Naive B cell (primary cell): ENCODE data around the gene QSER1. TPM values are rescaled to one million over a fixed set of nuclear protein-coding genes. Genes with fewer than 3 reads are reported as not detected.
"Not testable (repeated sequence)": the region's sequence is repeated elsewhere in the genome, so short reads cannot be mapped to it uniquely, and the experiment has no call there.

Source experiments
- ATAC-seq, 2 donors: fragments of 150-1000 bp; cut with Tn5 transposase; 2 replicates each; pipeline ENCODE4 v1.10.0; 2021; ENCODE audit warnings: low read depth in 2 of 2, mild to moderate bottlenecking in 2 of 2, moderate library complexity in 2 of 2
- DNase-seq: peaks from one replicate; pipeline ENCODE4 v3.0.0; 2022
- H3K27ac Mint-ChIP-seq, 6 donors: one replicate each; pipeline ENCODE4 v1.8.0; 2020 to 2022; ENCODE audit warnings: mild to moderate bottlenecking in 6 of 6, mixed read lengths in 6 of 6, moderate library complexity in 5 of 6, inconsistent platforms in 2 of 6
- H3K27me3 Mint-ChIP-seq, 3 donors: one replicate each; pipeline ENCODE4 v1.8.0; 2021 to 2022; ENCODE audit warnings: mixed read lengths in 3 of 3, mild to moderate bottlenecking in 1 of 3
- H3K36me3 Mint-ChIP-seq, 2 donors: one replicate each; pipeline ENCODE4 v1.8.0; 2020 to 2022; ENCODE audit warnings: mixed read lengths in 2 of 2, inconsistent platforms in 1 of 2, mild to moderate bottlenecking in 1 of 2
- H3K4me1 Mint-ChIP-seq, 3 donors: one replicate each; pipeline ENCODE4 v1.8.0; 2020 to 2022; ENCODE audit warnings: mixed read lengths in 3 of 3, inconsistent platforms in 1 of 3, mild to moderate bottlenecking in 1 of 3, moderate library complexity in 1 of 3
- H3K4me3 Mint-ChIP-seq, 8 donors: one replicate each; pipeline ENCODE4 v1.8.0; 2020 to 2022; ENCODE audit warnings: mild to moderate bottlenecking in 8 of 8, mixed read lengths in 8 of 8, moderate library complexity in 8 of 8, inconsistent platforms in 2 of 8
- H3K9me3 Mint-ChIP-seq, 7 donors: one replicate each; pipeline ENCODE4 v1.8.0; 2020 to 2022; ENCODE audit warnings: mixed read lengths in 7 of 7, mild to moderate bottlenecking in 5 of 7, inconsistent platforms in 2 of 7, moderate library complexity in 1 of 7
- polyA plus RNA-seq, 6 donors: library from polyadenylated mRNA; unstranded; fragments of 300-500 nt; fragmentation: Illumina TruSeq; gene quantifications; one replicate each; pipeline ENCODE4 v1.2.3, GENCODE V29; 2021; ENCODE audit warnings: low read depth in 6 of 6

The QSER1 gene
- polyA plus RNA-seq, 6 donors from 2014 or later: 1.0 to 2.0 (median 1.8) TPM; not detected in 1

DNA sequence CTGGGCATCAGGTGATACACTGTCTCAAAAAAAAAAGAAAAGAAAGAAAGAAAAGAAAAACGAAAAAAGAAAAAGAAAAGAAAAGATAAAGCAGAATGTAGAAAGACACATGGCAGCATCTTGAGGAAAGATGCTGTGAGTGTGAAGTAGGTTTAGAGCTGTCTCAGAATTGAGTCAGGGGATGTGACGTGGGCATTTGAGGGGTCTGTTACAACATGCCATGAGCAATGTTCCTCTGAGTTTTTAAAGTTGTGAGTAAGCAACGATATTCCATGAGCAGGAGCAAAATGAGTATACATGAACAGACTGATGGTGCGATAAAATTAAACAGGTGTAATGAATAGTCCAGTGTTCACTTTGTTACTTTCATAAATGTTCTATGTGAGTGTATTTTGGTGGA lies 11.3 kb upstream of the QSER1 start:
- H3K4me3 Mint-ChIP-seq: peak overlapping the region in 1 of 8 donors; percentile 24
- peaks cover 0 to 5% (median 4%) of the 10 kb centered on the region in 3 donors for H3K27me3 Mint-ChIP-seq
- H3K4me1 Mint-ChIP-seq: no peaks in the 10 kb centered on the region
- H3K27ac Mint-ChIP-seq: peak overlapping the region in 2 of 6 donors; percentile 35 to 43
- ATAC-seq (no peak), DNase-seq (no peak)
- H3K36me3 Mint-ChIP-seq: no peaks in the 10 kb centered on the region
- H3K9me3 Mint-ChIP-seq: no peaks in the 10 kb centered on the region

- DNase-seq: no peak
- Mint-ChIP-seq H3K27ac (no peak overlapping the region), H3K36me3 (no peaks in the 10 kb centered on the region), H3K27me3 (peaks cover 0 to 4% (median 0%) of the 10 kb centered on the region in 3 donors), H3K4me1 (no peaks in the 10 kb centered on the region), H3K9me3 (no peaks in the 10 kb centered on the region), H3K4me3 (no peak overlapping the region)
- ATAC-seq: no peak
These were observed 9.2 kb upstream of the QSER1 start for GRCh38 chr11:32883421-32883820.

GRCh38 chr11:32884023-32884422 lies 8.6 kb upstream of the QSER1 start:
- Mint-ChIP-seq H3K27ac (no peak overlapping the region), H3K4me3 (no peak overlapping the region), H3K27me3 (peaks cover 0 to 4% (median 0%) of the 10 kb centered on the region in 3 donors), H3K36me3 (no peaks in the 10 kb centered on the region), H3K4me1 (no peaks in the 10 kb centered on the region), H3K9me3 (no peaks in the 10 kb centered on the region)
- no peak for ATAC-seq
- no peak for DNase-seq

GRCh38 chr11:32884770-32885384 lies 7.7 kb upstream of the QSER1 start:
- Mint-ChIP-seq H3K36me3 (no peaks in the 10 kb centered on the region), H3K27ac (no peak overlapping the region), H3K4me3 (no peak overlapping the region), H3K4me1 (no peaks in the 10 kb centered on the region), H3K9me3 (no peaks in the 10 kb centered on the region), H3K27me3 (peaks cover 0 to 4% (median 0%) of the 10 kb centered on the region in 3 donors)
- no peak for DNase-seq
- ATAC-seq: peak; percentile 33 to 53

- peaks cover 0 to 4% (median 0%) of the 10 kb centered on the region in 3 donors for H3K27me3 Mint-ChIP-seq
- H3K27ac Mint-ChIP-seq: no peak overlapping the region
- no peaks in the 10 kb centered on the region for H3K9me3 Mint-ChIP-seq
- H3K36me3 Mint-ChIP-seq: no peaks in the 10 kb centered on the region
- DNase-seq (no peak), ATAC-seq (no peak)
- H3K4me3 Mint-ChIP-seq: no peak overlapping the region
- no peaks in the 10 kb centered on the region for H3K4me1 Mint-ChIP-seq
These were observed 7.1 kb upstream of the QSER1 start for GRCh38 chr11:32885556-32885955.

DNA sequence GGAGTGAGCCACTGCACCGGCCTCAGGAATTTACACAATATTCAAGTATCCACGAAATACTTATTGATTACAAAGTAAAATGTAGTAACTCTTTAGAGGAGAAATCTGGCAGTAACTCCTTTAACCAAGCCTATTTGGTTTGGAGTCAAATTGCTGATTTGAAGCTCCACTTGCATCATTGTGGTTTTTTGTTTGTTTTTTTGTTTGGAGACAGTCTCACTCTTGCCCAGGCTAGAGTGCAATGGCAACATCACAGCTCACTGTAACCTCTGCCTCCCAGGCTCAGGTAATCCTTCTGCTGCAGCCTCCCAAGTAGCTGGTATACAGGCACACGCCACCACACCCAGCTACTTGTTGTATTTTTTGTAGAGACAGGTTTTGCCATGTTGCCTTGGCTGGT lies 6.4 kb upstream of the QSER1 start:
- no peak overlapping the region for H3K27ac Mint-ChIP-seq
- no peak overlapping the region for H3K4me3 Mint-ChIP-seq
- no peaks in the 10 kb centered on the region for H3K36me3 Mint-ChIP-seq
- no peaks in the 10 kb centered on the region for H3K27me3 Mint-ChIP-seq
- ATAC-seq: no peak
- peaks cover 0 to under 1% (median under 1%) of the 10 kb centered on the region in 3 donors for H3K4me1 Mint-ChIP-seq
- H3K9me3 Mint-ChIP-seq: no peaks in the 10 kb centered on the region
- no peak for DNase-seq

GRCh38 chr11:32887707-32888383 lies 4.8 kb upstream of the QSER1 start:
- H3K27ac Mint-ChIP-seq: not testable (repeated sequence)

GRCh38 chr11:32888384-32888710 lies 4.3 kb upstream of the QSER1 start:
- not testable (repeated sequence) for ATAC-seq, H3K36me3 Mint-ChIP-seq, H3K4me3 Mint-ChIP-seq, H3K27me3 Mint-ChIP-seq, DNase-seq, H3K9me3 Mint-ChIP-seq
- H3K4me1 Mint-ChIP-seq: peaks cover 9 to 11% (median 9%) of the 10 kb centered on the region in 3 donors
- peak overlapping the region in 1 of 6 donors; percentile 38 for H3K27ac Mint-ChIP-seq

More at GRCh38 chr11:32887707-32888383, 4.8 kb upstream of the QSER1 start:
- not testable (repeated sequence) for H3K27me3 Mint-ChIP-seq, H3K36me3 Mint-ChIP-seq, H3K4me3 Mint-ChIP-seq, H3K9me3 Mint-ChIP-seq, ATAC-seq, DNase-seq
- peaks cover 9 to 10% (median 9%) of the 10 kb centered on the region in 3 donors for H3K4me1 Mint-ChIP-seq

DNA sequence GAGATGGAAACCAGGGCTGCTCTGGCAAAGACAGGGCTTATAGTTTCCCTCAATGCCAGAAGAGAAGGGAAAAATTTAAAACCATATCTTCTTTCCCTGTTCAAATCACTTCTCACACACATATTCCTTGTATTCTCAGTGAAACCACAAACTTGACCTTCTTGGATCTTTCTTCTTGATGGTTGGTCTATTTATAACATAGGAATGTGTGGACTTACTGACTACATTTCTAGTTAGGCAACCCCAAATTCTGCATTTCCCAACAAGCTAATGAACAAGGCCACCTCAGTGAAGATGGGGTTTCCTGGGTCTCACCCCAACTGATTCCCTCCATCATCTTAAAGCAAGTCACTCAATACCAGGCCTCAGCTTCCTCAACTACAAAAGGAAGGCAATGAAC lies 3.8 kb upstream of the QSER1 start:
- ATAC-seq: no peak
- Mint-ChIP-seq H3K4me1 (peaks cover 9 to 16% (median 11%) of the 10 kb centered on the region in 3 donors), H3K4me3 (no peak overlapping the region), H3K9me3 (no peaks in the 10 kb centered on the region), H3K27me3 (no peaks in the 10 kb centered on the region), H3K27ac (no peak overlapping the region), H3K36me3 (no peaks in the 10 kb centered on the region)
- no peak for DNase-seq

DNA sequence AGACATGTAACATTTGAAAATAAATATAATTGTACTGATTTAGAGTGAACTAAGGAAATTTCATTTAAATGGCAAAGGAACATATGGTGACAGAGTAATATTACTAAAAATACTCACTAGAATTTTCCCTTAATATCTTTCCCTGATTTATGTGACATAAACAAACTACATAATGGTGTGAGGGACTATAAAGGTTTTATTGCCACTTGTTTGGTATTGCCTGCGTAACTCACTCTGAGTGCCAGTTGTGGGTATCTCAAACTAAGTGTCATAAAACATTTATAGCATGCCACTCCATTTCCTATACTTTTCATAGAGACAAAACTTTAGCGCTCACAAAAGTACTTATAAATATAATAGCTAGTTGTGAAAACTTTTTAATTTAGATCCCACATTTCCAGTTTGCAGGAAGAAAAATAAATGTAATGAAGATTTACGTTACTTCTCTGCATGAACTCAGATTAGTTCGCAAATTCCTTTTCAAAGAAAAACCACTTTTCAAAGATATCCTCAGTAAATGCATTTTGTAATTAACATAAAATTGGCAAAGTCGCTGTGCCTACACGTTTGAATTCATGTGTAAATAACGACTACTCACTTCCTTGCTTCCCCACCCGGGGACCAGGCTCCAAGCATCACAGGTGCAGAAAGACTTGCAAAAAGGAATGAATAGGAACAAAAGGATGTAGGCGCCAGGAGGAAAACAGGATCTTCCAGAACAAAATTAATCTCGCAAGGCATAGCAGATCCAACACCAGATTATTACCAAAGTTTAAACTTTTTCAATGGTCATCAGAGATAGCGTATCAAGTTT lies 1.6 kb upstream of the QSER1 start:
- Mint-ChIP-seq H3K36me3 (no peaks in the 10 kb centered on the region), H3K4me1 (peaks cover 16 to 22% (median 22%) of the 10 kb centered on the region in 3 donors), H3K27ac (peak overlapping the region in 5 of 6 donors; percentile 34 to 90 (median 79)), H3K9me3 (no peaks in the 10 kb centered on the region), H3K27me3 (no peaks in the 10 kb centered on the region), H3K4me3 (peak overlapping the region in 7 of 8 donors; percentile 60 to 97 (median 91))
- ATAC-seq: no peak
- no peak for DNase-seq

- DNase-seq (no peak), ATAC-seq (no peak)
- Mint-ChIP-seq H3K9me3 (no peaks in the 10 kb centered on the region), H3K4me3 (peak overlapping the region; percentile 87 to 97 (median 93)), H3K27me3 (no peaks in the 10 kb centered on the region), H3K36me3 (no peaks in the 10 kb centered on the region), H3K4me1 (peaks cover 16 to 22% (median 22%) of the 10 kb centered on the region in 3 donors), H3K27ac (peak overlapping the region; percentile 79 to 97 (median 86))
These were observed 805 bp upstream of the QSER1 start for GRCh38 chr11:32891657-32892354.

GRCh38 chr11:32893093-32893342 lies 407 bp downstream of the QSER1 start:
- peak overlapping the region in 2 of 6 donors; percentile 89 to 90 for H3K27ac Mint-ChIP-seq
- peak overlapping the region; percentile 91 to 98 (median 95) for H3K4me3 Mint-ChIP-seq
- no peak for ATAC-seq
- no peak for DNase-seq
- H3K4me1 Mint-ChIP-seq: peaks cover 22 to 30% (median 23%) of the 10 kb centered on the region in 3 donors
- H3K36me3 Mint-ChIP-seq: no peaks in the 10 kb centered on the region
- no peaks in the 10 kb centered on the region for H3K27me3 Mint-ChIP-seq
- no peaks in the 10 kb centered on the region for H3K9me3 Mint-ChIP-seq

DNA sequence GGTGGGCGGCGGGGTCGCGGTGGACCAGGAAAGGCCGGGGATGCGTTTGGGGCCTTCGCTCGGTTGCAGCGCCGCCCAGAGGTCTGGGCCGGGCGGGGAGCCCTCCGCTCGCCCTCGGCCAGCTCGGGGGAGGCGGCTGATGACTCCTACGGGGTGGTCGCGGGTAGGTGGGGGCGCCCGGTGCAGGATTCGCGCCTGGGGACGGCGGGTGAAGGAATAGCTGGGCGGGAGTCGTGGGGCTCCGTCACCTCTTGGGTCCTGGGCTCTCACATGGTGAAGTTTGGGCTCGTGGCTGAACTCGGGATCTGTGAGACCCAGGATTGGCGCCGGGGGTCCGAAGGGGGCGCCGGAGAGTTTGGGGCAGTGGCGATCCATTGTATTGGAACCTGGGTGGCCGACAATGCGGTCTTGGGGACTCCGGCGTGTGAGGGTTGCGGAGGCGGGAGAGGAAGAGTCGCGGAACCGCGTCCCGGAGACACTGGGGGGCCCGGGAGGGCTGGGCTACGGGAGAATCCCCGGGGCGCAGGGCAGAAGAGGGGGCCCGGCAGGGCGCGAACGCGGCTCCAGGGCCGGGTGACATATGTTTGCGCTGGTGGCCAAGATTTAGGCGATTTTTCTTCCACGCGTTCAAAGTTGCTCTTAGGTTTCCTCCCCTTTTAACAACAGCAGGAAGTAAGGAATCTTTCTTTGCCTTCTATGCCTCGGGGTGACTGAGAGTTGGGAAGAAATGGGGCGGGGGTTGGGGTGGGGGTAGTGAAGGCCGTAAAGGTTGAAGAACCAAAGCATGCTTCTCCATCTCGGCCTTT lies 935 bp downstream of the QSER1 start:
- DNase-seq: peak; percentile 69
- no peaks in the 10 kb centered on the region for H3K9me3 Mint-ChIP-seq
- no peaks in the 10 kb centered on the region for H3K36me3 Mint-ChIP-seq
- peak; percentile 57 to 62 for ATAC-seq
- H3K27ac Mint-ChIP-seq: peak overlapping the region; percentile 80 to 93 (median 91)
- peak overlapping the region; percentile 91 to 98 (median 95) for H3K4me3 Mint-ChIP-seq
- H3K4me1 Mint-ChIP-seq: peaks cover 22 to 30% (median 23%) of the 10 kb centered on the region in 3 donors
- no peaks in the 10 kb centered on the region for H3K27me3 Mint-ChIP-seq
